ENCODE results near the gene FBXW7. TPM values are rescaled to one million over a fixed set of nuclear protein-coding genes. Genes with fewer than 3 reads are reported as not detected.

Gene FBXW7
- total and polyA plus RNA-seq, 2 of the 8 experiments (the other 6 are each of a cell fraction or from before 2014, with no cell fraction given), result 6.0 to 26.7 TPM

DNA sequence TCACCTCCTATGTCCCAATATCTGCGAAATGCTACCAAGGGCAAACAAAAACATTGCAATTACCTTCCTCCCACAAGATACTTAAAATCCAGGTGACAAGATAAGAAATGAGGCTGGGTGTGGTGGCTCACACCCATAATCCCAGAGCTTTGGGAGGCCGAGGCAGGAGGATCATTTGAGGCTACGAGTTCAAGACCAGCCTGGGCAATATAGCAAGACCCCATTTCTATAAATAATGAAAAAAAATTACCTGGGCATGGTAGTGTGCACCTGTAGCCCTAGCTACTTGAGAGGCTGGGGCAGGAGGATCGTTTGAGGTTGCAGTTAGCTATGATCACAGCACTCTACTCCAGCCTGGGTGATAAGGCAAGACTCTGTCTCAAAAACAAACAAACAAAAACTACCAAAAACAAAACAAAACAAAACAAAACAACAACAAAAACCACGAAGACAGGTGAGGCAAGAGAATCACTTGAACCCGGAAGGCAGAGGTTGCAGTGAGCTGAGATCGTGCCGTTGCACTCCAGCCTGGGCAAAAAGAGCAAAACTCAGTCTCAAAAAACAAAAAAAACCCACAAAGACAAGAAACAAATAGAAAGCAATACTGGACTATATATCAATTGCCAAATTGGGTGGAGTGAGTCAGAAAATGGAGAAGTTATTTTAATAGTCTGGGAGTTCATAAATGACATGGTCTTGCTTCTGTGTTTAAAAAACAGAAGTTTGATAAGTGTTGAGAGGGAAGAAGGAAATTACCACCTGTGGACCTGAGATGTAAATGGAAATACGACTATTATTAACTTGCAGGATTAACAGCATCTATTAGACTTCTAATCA is 176.5 kb downstream of the FBXW7 start:
- Histone ChIP-seq H3K79me2 (ENCODE audit: control insufficient read depth in 1 of 2, insufficient read depth in 2 of 2, low read length in 2 of 2) (no peaks in the 10 kb centered on the region), H2BK20ac (ENCODE audit: low read length) (no peak overlapping the region), H3K9me3 (ENCODE audit: insufficient read depth in 2 of 2, low read depth in 1 of 2, low read length in 1 of 2) (no peaks in the 10 kb centered on the region), H2BK15ac (ENCODE audit: low read length) (no peak overlapping the region), H3K79me1 (ENCODE audit: low read depth, low read length) (no peaks in the 10 kb centered on the region), H3K4me3 (ENCODE audit: extremely low read depth in 1 of 4, insufficient read depth in 2 of 4, low read depth in 3 of 4, low read length in 4 of 4) (no peak overlapping the region), H3K23me2 (ENCODE audit: low read depth, low read length) (no peaks in the 10 kb centered on the region), H3K27me3 (replicated peaks in 1 of 4; ENCODE audit: control insufficient read depth in 3 of 4, extremely low read depth in 1 of 4, insufficient read depth in 3 of 4, low read length in 3 of 4) (no peaks in the 10 kb centered on the region), H2AFZ (ENCODE audit: low read length) (no peak overlapping the region), H2BK12ac (ENCODE audit: low read depth, low read length) (no peak overlapping the region), H3K14ac (ENCODE audit: insufficient read length) (no peak overlapping the region), H3K18ac (ENCODE audit: extremely low read depth, low read length) (no peak overlapping the region), H3K36me3 (ENCODE audit: control insufficient read depth in 2 of 4, insufficient read depth in 4 of 4, low read length in 3 of 4) (no peaks in the 10 kb centered on the region), H3K4me2 (ENCODE audit: insufficient read depth in 1 of 2, low read depth in 2 of 2, low read length in 2 of 2) (no peak overlapping the region), H4K20me1 (replicated peaks in 1 of 2; ENCODE audit: control insufficient read depth in 1 of 2, insufficient read depth in 2 of 2, low read length in 2 of 2) (no peaks in the 10 kb centered on the region), H4K8ac (ENCODE audit: extremely low read depth, insufficient read depth, low read length) (no peak overlapping the region), H3K4ac (replicated peaks; ENCODE audit: insufficient read length, low read depth, low read length) (no peak overlapping the region), H3K27ac (ENCODE audit: low read depth, low read length) (no peak overlapping the region), H3K56ac (replicated peaks; ENCODE audit: insufficient read length, low read depth, low read length) (no peak overlapping the region), H2BK5ac (ENCODE audit: low read depth, low read length) (no peak overlapping the region), H4K5ac (ENCODE audit: insufficient read length, low read depth, low read length) (no peak overlapping the region), H3K23ac (ENCODE audit: insufficient read length) (no peak overlapping the region), H2BK120ac (replicated peaks; ENCODE audit: low read depth, low read length) (no peak overlapping the region), H3K4me1 (replicated peaks in 1 of 4; ENCODE audit: control insufficient read depth in 3 of 4, insufficient read depth in 4 of 4, low read length in 3 of 4) (no peaks in the 10 kb centered on the region; a peak in 1 of 7 replicates), H3K9ac (replicated peaks in 1 of 4; ENCODE audit: extremely low read depth in 1 of 4, low read depth in 3 of 4, low read length in 3 of 4) (no peak overlapping the region), H2AK5ac (ENCODE audit: low read depth, low read length) (no peak overlapping the region), H4K91ac (replicated peaks; ENCODE audit: insufficient read length, low read length) (no peak overlapping the region)
- FAIRE-seq (no peak), DNase-seq (ENCODE audit: low read depth in 1 of 2, low spot score in 2 of 2) (no peak)
- POLR2A ChIA-PET (ENCODE audit: partially characterized antibody), result no interaction called here
- 92% methylated on average over 9 of the region's 9 CpGs; no CpG with 5 or more reads in 1 of the 2 experiments for WGBS, 2 experiments (ENCODE audit: extremely low coverage in 1 of 2, insufficient coverage in 1 of 2, insufficient read length in 1 of 2, insufficient replicate concordance in 2 of 2, low coverage in 1 of 2, low lambda C conversion rate in 2 of 2, missing lambda C conversion rate in 1 of 2)
- TF ChIP-seq RXRA (IDR thresholded peaks at IDR 0.05; ENCODE audit: insufficient read depth, low read depth, low read length) (no peak), KDM5A (IDR thresholded peaks at IDR 0.05; ENCODE audit: low read length) (no peak), KDM1A (IDR thresholded peaks at IDR 0.05; ENCODE audit: borderline replicate concordance, low read length) (peak; percentile 23; the same call in 1 of the 2 replicates)
- CTCF ChIA-PET (ENCODE audit: partially characterized antibody), result interaction anchor here (0.6 to 1.8 kb wide), 3 partner anchors 18 to 49 kb away, joined by 3 to 7 read pairs (median 3); no protein-coding TSS in a partner anchor
